Hematopoietic multipotent progenitor cell treated with erythropoietin and hydrocortisone succinate and interleukin-3 and kit ligand, for 8 days (in vitro differentiated cells): ENCODE results near the gene SAE1.
A peak's percentile ranks its signal among the peaks of the same experiment; 100 is the strongest.

Experiments
- DNase-seq: peaks from one replicate; pipeline ENCODE4 v3.0.0-alpha.2; 2015

SAE1 gene

GRCh38 chr19:47168065-47168464 lies 37.4 kb downstream of the SAE1 start:
- no peak for DNase-seq

GRCh38 chr19:47172666-47173455 lies 42.2 kb downstream of the SAE1 start:
- DNase-seq, result no peak

GRCh38 chr19:47176071-47176626 lies 45.5 kb downstream of the SAE1 start:
- DNase-seq, result no peak

GRCh38 chr19:47176627-47177090 lies 46.0 kb downstream of the SAE1 start:
- no peak for DNase-seq

GRCh38 chr19:47179653-47180310 lies 49.1 kb downstream of the SAE1 start:
- no peak for DNase-seq

- DNase-seq, result no peak
Measured at GRCh38 chr19:47183601-47184000, 53.0 kb downstream of the SAE1 start.

GRCh38 chr19:47186446-47187334 lies 56.1 kb downstream of the SAE1 start:
- DNase-seq, result no peak

- DNase-seq, result no peak
Measured at GRCh38 chr19:47187335-47187655, 56.7 kb downstream of the SAE1 start.

- DNase-seq, result no peak
Measured at GRCh38 chr19:47187797-47188196, 57.2 kb downstream of the SAE1 start.

GRCh38 chr19:47188507-47189033 lies 57.9 kb downstream of the SAE1 start:
- no peak for DNase-seq

GRCh38 chr19:47190167-47190727 lies 59.6 kb downstream of the SAE1 start:
- no peak for DNase-seq

GRCh38 chr19:47195434-47195833 lies 64.8 kb downstream of the SAE1 start:
- no peak for DNase-seq

GRCh38 chr19:47197141-47197540 lies 66.5 kb downstream of the SAE1 start:
- DNase-seq, result no peak

GRCh38 chr19:47200530-47200929 lies 69.9 kb downstream of the SAE1 start:
- no peak for DNase-seq

- no peak for DNase-seq
Measured at GRCh38 chr19:47203254-47203653, 72.6 kb downstream of the SAE1 start.

- no peak for DNase-seq
Measured at GRCh38 chr19:47209319-47210179, 78.9 kb downstream of the SAE1 start.

GRCh38 chr19:47210180-47210490 lies 79.5 kb downstream of the SAE1 start:
- DNase-seq, result no peak

GRCh38 chr19:47210689-47211316 lies 80.2 kb downstream of the SAE1 start:
- DNase-seq, result peak; percentile 92

GRCh38 chr19:47215581-47215980 lies 84.9 kb downstream of the SAE1 start:
- DNase-seq, result no peak

GRCh38 chr19:47221080-47221841 lies 90.6 kb downstream of the SAE1 start:
- DNase-seq, result no peak
